Neural cell (in vitro differentiated cells): ENCODE results near the gene FARP1.

ENCODE experiments used
- EP300 ChIP-seq: fragments of 450-650 bp; conservative IDR thresholded peaks from 2 replicates; pipeline ENCODE4 v1.6.1; 2014; ENCODE audit warnings: antibody characterized with exemption, mild to moderate bottlenecking, moderate library complexity; ENCODE audit not compliant: poor library complexity, severe bottlenecking
- EZH2 ChIP-seq: fragments of 200-600, 300-800 bp; shearing (Covaris generic), sonication (generic); IDR thresholded peaks from 2 replicates; pipeline ENCODE4 v1.6.1; 2014; ENCODE audit warnings: antibody characterized with exemption, low read length, borderline replicate concordance, mild to moderate bottlenecking; ENCODE audit not compliant: insufficient read depth, poor library complexity, severe bottlenecking
- POLR2AphosphoS5 ChIP-seq: IDR thresholded peaks from 2 replicates; pipeline ENCODE4 v1.6.1; 2012
- TAF1 ChIP-seq: IDR thresholded peaks from 2 replicates; pipeline ENCODE4 v1.6.1; 2012; ENCODE audit warnings: low read depth
- TF ChIP-seq, protein P1 (sequence below): fragments of 450-650 bp; IDR thresholded peaks from 2 replicates; pipeline ENCODE4 v1.5.1; 2014; ENCODE audit warnings: antibody characterized with exemption, mild to moderate bottlenecking, moderate library complexity; ENCODE audit not compliant: poor library complexity, severe bottlenecking
- TF ChIP-seq, protein P2 (sequence below): IDR thresholded peaks from 2 replicates; pipeline ENCODE4 v1.6.1; 2012; ENCODE audit warnings: borderline replicate concordance

DNA sequence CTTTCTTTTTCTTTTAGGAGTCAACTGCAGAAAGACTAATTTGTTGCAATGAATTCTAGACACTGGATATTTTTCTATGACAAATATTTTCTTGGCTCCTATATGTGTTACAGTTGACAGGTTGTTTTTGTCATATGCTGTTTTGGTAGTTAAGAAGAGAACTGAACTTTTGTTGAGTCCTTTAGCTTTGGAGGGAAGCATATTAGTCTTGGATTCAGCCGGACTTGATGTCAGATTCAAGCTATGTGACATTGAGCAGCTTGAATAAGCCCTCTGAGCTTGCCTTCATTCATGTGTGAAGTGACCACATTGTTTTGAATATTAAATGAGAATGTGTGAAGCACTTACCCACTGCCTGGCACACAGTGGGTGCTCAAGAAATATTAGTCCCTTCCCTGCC, 216.0 kb downstream of the FARP1 start:
- TF ChIP-seq, protein P1, sequence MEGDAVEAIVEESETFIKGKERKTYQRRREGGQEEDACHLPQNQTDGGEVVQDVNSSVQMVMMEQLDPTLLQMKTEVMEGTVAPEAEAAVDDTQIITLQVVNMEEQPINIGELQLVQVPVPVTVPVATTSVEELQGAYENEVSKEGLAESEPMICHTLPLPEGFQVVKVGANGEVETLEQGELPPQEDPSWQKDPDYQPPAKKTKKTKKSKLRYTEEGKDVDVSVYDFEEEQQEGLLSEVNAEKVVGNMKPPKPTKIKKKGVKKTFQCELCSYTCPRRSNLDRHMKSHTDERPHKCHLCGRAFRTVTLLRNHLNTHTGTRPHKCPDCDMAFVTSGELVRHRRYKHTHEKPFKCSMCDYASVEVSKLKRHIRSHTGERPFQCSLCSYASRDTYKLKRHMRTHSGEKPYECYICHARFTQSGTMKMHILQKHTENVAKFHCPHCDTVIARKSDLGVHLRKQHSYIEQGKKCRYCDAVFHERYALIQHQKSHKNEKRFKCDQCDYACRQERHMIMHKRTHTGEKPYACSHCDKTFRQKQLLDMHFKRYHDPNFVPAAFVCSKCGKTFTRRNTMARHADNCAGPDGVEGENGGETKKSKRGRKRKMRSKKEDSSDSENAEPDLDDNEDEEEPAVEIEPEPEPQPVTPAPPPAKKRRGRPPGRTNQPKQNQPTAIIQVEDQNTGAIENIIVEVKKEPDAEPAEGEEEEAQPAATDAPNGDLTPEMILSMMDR, result no peak
- TF ChIP-seq EP300 (no peak), TAF1 (no peak), EZH2 (no peak), POLR2AphosphoS5 (no peak)
- TF ChIP-seq, protein P2, sequence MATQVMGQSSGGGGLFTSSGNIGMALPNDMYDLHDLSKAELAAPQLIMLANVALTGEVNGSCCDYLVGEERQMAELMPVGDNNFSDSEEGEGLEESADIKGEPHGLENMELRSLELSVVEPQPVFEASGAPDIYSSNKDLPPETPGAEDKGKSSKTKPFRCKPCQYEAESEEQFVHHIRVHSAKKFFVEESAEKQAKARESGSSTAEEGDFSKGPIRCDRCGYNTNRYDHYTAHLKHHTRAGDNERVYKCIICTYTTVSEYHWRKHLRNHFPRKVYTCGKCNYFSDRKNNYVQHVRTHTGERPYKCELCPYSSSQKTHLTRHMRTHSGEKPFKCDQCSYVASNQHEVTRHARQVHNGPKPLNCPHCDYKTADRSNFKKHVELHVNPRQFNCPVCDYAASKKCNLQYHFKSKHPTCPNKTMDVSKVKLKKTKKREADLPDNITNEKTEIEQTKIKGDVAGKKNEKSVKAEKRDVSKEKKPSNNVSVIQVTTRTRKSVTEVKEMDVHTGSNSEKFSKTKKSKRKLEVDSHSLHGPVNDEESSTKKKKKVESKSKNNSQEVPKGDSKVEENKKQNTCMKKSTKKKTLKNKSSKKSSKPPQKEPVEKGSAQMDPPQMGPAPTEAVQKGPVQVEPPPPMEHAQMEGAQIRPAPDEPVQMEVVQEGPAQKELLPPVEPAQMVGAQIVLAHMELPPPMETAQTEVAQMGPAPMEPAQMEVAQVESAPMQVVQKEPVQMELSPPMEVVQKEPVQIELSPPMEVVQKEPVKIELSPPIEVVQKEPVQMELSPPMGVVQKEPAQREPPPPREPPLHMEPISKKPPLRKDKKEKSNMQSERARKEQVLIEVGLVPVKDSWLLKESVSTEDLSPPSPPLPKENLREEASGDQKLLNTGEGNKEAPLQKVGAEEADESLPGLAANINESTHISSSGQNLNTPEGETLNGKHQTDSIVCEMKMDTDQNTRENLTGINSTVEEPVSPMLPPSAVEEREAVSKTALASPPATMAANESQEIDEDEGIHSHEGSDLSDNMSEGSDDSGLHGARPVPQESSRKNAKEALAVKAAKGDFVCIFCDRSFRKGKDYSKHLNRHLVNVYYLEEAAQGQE, result no peak
